Tibial nerve (tissue), 4 donors: Measurements from ENCODE around the gene DDOST.

Experiments
- CTCF ChIP-seq, 5 experiments: fragments of 200-600 bp in 3 of 5; fragments of 450-650 bp in 2 of 5; sonication (generic) in 3 of 5; IDR thresholded peaks; one replicate each; pipeline ENCODE4 v1.5.1; 2016 to 2019; ENCODE audit warnings: antibody characterized with exemption in 5 of 5, mild to moderate bottlenecking in 3 of 5, moderate library complexity in 2 of 5
- EP300 ChIP-seq, 2 donors: sonication (generic); formaldehyde crosslinking; IDR thresholded peaks; one replicate each; pipeline ENCODE4 v1.6.1; 2017; ENCODE audit warnings: antibody characterized with exemption in 2 of 2, mild to moderate bottlenecking in 1 of 2
- POLR2A ChIP-seq, 2 donors: fragments of 450-650 bp; IDR thresholded peaks; one replicate each; pipeline ENCODE4 v1.6.1; 2017; ENCODE audit warnings: antibody characterized with exemption in 2 of 2, mild to moderate bottlenecking in 2 of 2, moderate library complexity in 2 of 2

GRCh38 chr1:20680269-20680668 lies 19.1 kb upstream of the DDOST start:
- TF ChIP-seq CTCF (IDR thresholded peaks at IDR 0.05) (no peak), POLR2A (IDR thresholded peaks at IDR 0.05) (no peak), EP300 (IDR thresholded peaks at IDR 0.05) (no peak)
